NCI-H1092 (cell line): ENCODE data around the gene SLC38A4.
"Not testable (repeated sequence)": the region's sequence is repeated elsewhere in the genome, so short reads cannot be mapped to it uniquely, and the experiment has no call there.

Experiments
- DNase-seq: peaks from one replicate; lab custom pipeline; 2025; lab: John Stamatoyannopoulos, UW

The SLC38A4 gene

GRCh38 chr12:46775796-46776195, 50.0 kb downstream of the SLC38A4 start:
- DNase-seq: no peak

GRCh38 chr12:46774322-46774633, 51.5 kb downstream of the SLC38A4 start:
- no peak for DNase-seq

GRCh38 chr12:46773586-46774321, 52.0 kb downstream of the SLC38A4 start:
- DNase-seq: no peak

GRCh38 chr12:46771268-46771827, 54.4 kb downstream of the SLC38A4 start:
- no peak for DNase-seq

GRCh38 chr12:46770501-46771183, 55.2 kb downstream of the SLC38A4 start:
- DNase-seq: no peak

- no peak for DNase-seq
These were observed 61.8 kb downstream of the SLC38A4 start for GRCh38 chr12:46764005-46764404.

GRCh38 chr12:46763230-46763629, 62.6 kb downstream of the SLC38A4 start:
- DNase-seq: no peak

- no peak for DNase-seq
These were observed 71.2 kb downstream of the SLC38A4 start for GRCh38 chr12:46754550-46754949.

- DNase-seq: no peak
These were observed 73.4 kb downstream of the SLC38A4 start for GRCh38 chr12:46752396-46752795.

- no peak for DNase-seq
These were observed 74.6 kb downstream of the SLC38A4 start for GRCh38 chr12:46751173-46751572.

GRCh38 chr12:46749322-46749721, 76.5 kb downstream of the SLC38A4 start:
- no peak for DNase-seq

- no peak for DNase-seq
These were observed 81.5 kb downstream of the SLC38A4 start for GRCh38 chr12:46744283-46744682.

- no peak for DNase-seq
These were observed 82.3 kb downstream of the SLC38A4 start for GRCh38 chr12:46743456-46743855.

- not testable (repeated sequence) for DNase-seq
These were observed 83.5 kb downstream of the SLC38A4 start for GRCh38 chr12:46742271-46742670.

- DNase-seq: no peak
These were observed 100.5 kb downstream of the SLC38A4 start for GRCh38 chr12:46725332-46725731.

GRCh38 chr12:46723629-46724419, 102.0 kb downstream of the SLC38A4 start:
- DNase-seq: no peak

- no peak for DNase-seq
These were observed 103.2 kb downstream of the SLC38A4 start for GRCh38 chr12:46722394-46723185.

- DNase-seq: no peak
These were observed 107.3 kb downstream of the SLC38A4 start for GRCh38 chr12:46718495-46718894.

- DNase-seq: no peak
These were observed 107.9 kb downstream of the SLC38A4 start for GRCh38 chr12:46717868-46718267.

GRCh38 chr12:46717159-46717558, 108.6 kb downstream of the SLC38A4 start:
- DNase-seq: no peak
